ENCODE measurements around the gene ANKH. TPM values are rescaled to one million over a fixed set of nuclear protein-coding genes. Genes with fewer than 3 reads are reported as not detected.

Gene ANKH
- polyA plus RNA-seq, 2 of the 4 experiments (the other 2 are of a cell fraction) = 11.7 to 17.3 TPM

DNA sequence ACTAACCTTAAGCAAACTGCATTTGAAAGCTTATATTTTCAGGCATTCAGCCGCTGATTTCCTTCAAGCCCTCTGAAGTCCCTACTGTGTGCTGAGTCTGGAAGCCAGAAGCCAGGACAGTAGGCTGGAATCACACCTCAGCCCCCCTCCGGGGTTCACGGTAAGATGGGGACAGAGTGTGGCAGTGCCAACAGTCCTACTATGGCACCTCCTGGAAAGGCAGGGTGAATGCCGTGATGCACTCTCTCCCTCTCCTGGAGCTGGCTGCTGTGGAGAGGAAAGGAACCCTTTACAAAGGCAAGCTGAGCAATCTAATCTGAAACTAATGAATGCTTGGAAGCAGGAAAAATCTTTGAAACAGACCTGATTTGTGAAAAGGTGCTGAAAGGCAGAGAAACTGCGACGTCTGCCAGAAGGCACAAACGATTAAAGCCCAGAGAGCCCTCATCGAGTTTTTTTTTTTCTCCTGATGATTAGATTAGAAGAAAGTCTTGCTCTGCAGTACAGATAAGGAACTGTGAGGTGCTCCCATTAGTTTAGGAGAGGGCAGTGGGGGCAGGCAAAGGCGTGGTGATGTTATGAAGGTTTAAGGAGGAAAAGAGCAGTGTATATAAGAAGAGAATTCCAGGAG is 21.0 kb downstream of the ANKH start:
- Histone ChIP-seq H3K9me3 (no peaks in the 10 kb centered on the region), H3K4me2 (no peak overlapping the region), H3K4me3 (no peak overlapping the region), H3K27ac (no peak overlapping the region), H3K4me1 (peaks cover 6% of the 10 kb centered on the region; the same call in 1 of the 3 replicates)
- CTCF ChIA-PET = interaction anchor here (0.6 to 1.6 kb wide), 6 partner anchors 12 to 351 kb away, joined by 3 to 4 read pairs (median 3); partner anchors contain the start of gene ANKH
- POLR2A ChIA-PET = no interaction called here
- TF ChIP-seq ESRRA (IDR thresholded peaks at IDR 0.05; ENCODE audit: borderline replicate concordance, low read length) = no peak
- no peak for TF ChIP-seq MAZ (IDR thresholded peaks at IDR 0.05; ENCODE audit: borderline replicate concordance, low read depth, low read length)
- no peak for TF ChIP-seq PHF8 (IDR thresholded peaks at IDR 0.05; ENCODE audit: borderline replicate concordance, low read depth)
- no peak for TF ChIP-seq CHD4 (IDR thresholded peaks at IDR 0.05; ENCODE audit: borderline replicate concordance)
- no peak for TF ChIP-seq EHF (CRISPR knock-in tag; IDR thresholded peaks at IDR 0.05)
- no peak for TF ChIP-seq CBX2 (IDR thresholded peaks at IDR 0.05; ENCODE audit: borderline replicate concordance, low read depth)
- no peak for TF ChIP-seq CBX8 (IDR thresholded peaks at IDR 0.05)
- TF ChIP-seq BHLHE40 (IDR thresholded peaks at IDR 0.05; ENCODE audit: low read depth, low read length) = no peak
- no peak for TF ChIP-seq SREBF2 (IDR thresholded peaks at IDR 0.05)
- TF ChIP-seq, protein P1, sequence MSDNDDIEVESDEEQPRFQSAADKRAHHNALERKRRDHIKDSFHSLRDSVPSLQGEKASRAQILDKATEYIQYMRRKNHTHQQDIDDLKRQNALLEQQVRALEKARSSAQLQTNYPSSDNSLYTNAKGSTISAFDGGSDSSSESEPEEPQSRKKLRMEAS (IDR thresholded peaks at IDR 0.05) = no peak
- TF ChIP-seq, protein P2, sequence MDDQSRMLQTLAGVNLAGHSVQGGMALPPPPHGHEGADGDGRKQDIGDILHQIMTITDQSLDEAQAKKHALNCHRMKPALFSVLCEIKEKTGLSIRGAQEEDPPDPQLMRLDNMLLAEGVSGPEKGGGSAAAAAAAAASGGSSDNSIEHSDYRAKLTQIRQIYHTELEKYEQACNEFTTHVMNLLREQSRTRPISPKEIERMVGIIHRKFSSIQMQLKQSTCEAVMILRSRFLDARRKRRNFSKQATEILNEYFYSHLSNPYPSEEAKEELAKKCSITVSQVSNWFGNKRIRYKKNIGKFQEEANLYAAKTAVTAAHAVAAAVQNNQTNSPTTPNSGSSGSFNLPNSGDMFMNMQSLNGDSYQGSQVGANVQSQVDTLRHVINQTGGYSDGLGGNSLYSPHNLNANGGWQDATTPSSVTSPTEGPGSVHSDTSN (IDR thresholded peaks at IDR 0.05) = no peak
- no peak for TF ChIP-seq TFCP2L1 (CRISPR knock-in tag; IDR thresholded peaks at IDR 0.05)
- no peak for TF ChIP-seq RARB (CRISPR knock-in tag; IDR thresholded peaks at IDR 0.05)
- TF ChIP-seq ZFP36 (IDR thresholded peaks at IDR 0.05; ENCODE audit: borderline replicate concordance, partially characterized antibody) = no peak
- no peak for TF ChIP-seq FOSL2 (IDR thresholded peaks at IDR 0.05)
- no peak for TF ChIP-seq FOSL2 (CRISPR knock-in tag; IDR thresholded peaks at IDR 0.05)
- no peak for TF ChIP-seq POLR2AphosphoS2 (conservative IDR thresholded peaks at IDR 0.05; ENCODE audit: low read length)
- TF ChIP-seq HOXA7 (CRISPR knock-in tag; IDR thresholded peaks at IDR 0.05) = no peak
- TF ChIP-seq RNF2 (IDR thresholded peaks at IDR 0.05; ENCODE audit: borderline replicate concordance, low read depth) = no peak
- no peak for TF ChIP-seq ZC3H11A (IDR thresholded peaks at IDR 0.05)
- no peak for TF ChIP-seq KDM1A (IDR thresholded peaks at IDR 0.05; ENCODE audit: low read depth)
- DNase-seq (ENCODE audit: low read depth in 1 of 2, low spot score in 1 of 2) (no peak), ATAC-seq (no peak), FAIRE-seq (no peak)
- 91% methylated on average over 9 of the region's 9 CpGs for WGBS (ENCODE audit: missing lambda C conversion rate)

DNA sequence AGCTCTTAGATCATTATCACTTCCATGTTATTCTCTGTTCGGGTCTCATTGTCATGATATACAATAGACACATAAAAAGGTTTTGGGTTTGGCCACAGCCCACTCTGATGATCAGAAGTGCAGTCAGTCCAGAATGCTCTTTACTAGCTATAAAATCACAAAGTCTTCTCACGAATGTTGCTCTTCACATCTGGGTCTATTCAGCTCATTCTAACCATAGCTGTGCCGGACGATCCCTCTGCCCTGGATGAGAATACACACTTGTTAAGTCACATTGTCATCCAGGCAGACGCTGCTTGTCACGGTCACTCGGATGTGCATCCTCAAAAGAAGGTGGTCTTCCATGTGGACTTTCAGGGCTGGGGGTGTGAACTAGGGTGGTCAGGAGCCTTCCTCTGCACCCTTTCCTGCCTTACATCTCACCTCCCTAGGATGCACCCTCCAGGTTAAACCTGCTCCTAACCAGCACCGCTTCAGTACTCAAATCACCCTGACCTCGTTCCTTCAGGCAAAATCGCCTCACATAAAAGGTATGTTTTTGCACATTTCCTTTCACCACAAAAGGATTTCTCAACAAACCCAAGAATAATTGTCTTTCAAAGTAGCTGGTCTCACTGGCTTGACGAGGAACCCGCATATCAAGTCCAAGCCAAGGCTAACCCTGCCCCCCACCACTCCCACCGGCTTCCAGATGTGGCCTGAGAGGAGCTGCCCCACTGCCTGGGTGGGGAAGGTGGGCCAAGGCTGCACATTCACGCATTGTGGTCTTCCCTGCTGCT is 21.9 kb downstream of the ANKH start:
- no peak overlapping the region for H3K4me2 ChIP-seq
- ChIA-PET POLR2A (no interaction called here), CTCF (interaction anchor here (0.7 to 1.6 kb wide), 6 partner anchors 11 to 200 kb away, joined by 3 to 4 read pairs (median 4); partner anchors contain the start of gene ANKH)
- FAIRE-seq = no peak
- H3K4me1 ChIP-seq = peaks cover 6% of the 10 kb centered on the region; the same call in 1 of the 3 replicates
- TF ChIP-seq HOXA7 (CRISPR knock-in tag; IDR thresholded peaks at IDR 0.05) = no peak
- TF ChIP-seq, protein P3, sequence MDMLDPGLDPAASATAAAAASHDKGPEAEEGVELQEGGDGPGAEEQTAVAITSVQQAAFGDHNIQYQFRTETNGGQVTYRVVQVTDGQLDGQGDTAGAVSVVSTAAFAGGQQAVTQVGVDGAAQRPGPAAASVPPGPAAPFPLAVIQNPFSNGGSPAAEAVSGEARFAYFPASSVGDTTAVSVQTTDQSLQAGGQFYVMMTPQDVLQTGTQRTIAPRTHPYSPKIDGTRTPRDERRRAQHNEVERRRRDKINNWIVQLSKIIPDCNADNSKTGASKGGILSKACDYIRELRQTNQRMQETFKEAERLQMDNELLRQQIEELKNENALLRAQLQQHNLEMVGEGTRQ (IDR thresholded peaks at IDR 0.05) = no peak
- TF ChIP-seq EP300 (IDR thresholded peaks at IDR 0.05) = no peak
- TF ChIP-seq MYC (IDR thresholded peaks at IDR 0.05; ENCODE audit: borderline replicate concordance, low read length) = no peak
- TF ChIP-seq HEYL (CRISPR knock-in tag; IDR thresholded peaks at IDR 0.05) = no peak
- TF ChIP-seq KDM1A (IDR thresholded peaks at IDR 0.05; ENCODE audit: low read depth) = no peak
- no peak for TF ChIP-seq TP53 (CRISPR knock-in tag; IDR thresholded peaks at IDR 0.05)
- no peak for TF ChIP-seq RARB (CRISPR knock-in tag; IDR thresholded peaks at IDR 0.05)
- TF ChIP-seq NR3C1 (IDR thresholded peaks at IDR 0.05) = no peak
- TF ChIP-seq FOSB (CRISPR knock-in tag; IDR thresholded peaks at IDR 0.05) = no peak
- TF ChIP-seq, protein P4, sequence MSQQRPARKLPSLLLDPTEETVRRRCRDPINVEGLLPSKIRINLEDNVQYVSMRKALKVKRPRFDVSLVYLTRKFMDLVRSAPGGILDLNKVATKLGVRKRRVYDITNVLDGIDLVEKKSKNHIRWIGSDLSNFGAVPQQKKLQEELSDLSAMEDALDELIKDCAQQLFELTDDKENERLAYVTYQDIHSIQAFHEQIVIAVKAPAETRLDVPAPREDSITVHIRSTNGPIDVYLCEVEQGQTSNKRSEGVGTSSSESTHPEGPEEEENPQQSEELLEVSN (IDR thresholded peaks at IDR 0.05; ENCODE audit: borderline replicate concordance, low read depth) = no peak
- TF ChIP-seq, protein P5, sequence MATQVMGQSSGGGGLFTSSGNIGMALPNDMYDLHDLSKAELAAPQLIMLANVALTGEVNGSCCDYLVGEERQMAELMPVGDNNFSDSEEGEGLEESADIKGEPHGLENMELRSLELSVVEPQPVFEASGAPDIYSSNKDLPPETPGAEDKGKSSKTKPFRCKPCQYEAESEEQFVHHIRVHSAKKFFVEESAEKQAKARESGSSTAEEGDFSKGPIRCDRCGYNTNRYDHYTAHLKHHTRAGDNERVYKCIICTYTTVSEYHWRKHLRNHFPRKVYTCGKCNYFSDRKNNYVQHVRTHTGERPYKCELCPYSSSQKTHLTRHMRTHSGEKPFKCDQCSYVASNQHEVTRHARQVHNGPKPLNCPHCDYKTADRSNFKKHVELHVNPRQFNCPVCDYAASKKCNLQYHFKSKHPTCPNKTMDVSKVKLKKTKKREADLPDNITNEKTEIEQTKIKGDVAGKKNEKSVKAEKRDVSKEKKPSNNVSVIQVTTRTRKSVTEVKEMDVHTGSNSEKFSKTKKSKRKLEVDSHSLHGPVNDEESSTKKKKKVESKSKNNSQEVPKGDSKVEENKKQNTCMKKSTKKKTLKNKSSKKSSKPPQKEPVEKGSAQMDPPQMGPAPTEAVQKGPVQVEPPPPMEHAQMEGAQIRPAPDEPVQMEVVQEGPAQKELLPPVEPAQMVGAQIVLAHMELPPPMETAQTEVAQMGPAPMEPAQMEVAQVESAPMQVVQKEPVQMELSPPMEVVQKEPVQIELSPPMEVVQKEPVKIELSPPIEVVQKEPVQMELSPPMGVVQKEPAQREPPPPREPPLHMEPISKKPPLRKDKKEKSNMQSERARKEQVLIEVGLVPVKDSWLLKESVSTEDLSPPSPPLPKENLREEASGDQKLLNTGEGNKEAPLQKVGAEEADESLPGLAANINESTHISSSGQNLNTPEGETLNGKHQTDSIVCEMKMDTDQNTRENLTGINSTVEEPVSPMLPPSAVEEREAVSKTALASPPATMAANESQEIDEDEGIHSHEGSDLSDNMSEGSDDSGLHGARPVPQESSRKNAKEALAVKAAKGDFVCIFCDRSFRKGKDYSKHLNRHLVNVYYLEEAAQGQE (IDR thresholded peaks at IDR 0.05) = no peak
- no peak for TF ChIP-seq RNF2 (IDR thresholded peaks at IDR 0.05; ENCODE audit: borderline replicate concordance, low read depth)
- no peak overlapping the region for H3K27ac ChIP-seq
- no peak for ATAC-seq
- no peak for DNase-seq (ENCODE audit: low read depth in 1 of 2, low spot score in 1 of 2)
- WGBS (ENCODE audit: missing lambda C conversion rate) = 93% methylated on average over 14 of the region's 14 CpGs
- no peak overlapping the region for H3K4me3 ChIP-seq
- H3K9me3 ChIP-seq = no peaks in the 10 kb centered on the region
